Right ventricle myocardium superior (tissue), 1 donor: ENCODE measurements around the gene LRRC52. TPM values are rescaled to one million over a fixed set of nuclear protein-coding genes. Genes with fewer than 3 reads are reported as not detected.

ENCODE experiments used
- ATAC-seq: fragments of 200-7000 bp; cut with Tn5 transposase; one replicate; pipeline ENCODE4 v1.9.1; 2020; ENCODE audit warnings: mild to moderate bottlenecking; ENCODE audit not compliant: poor library complexity
- DNase-seq: peaks from one replicate; pipeline ENCODE4 v3.0.0-alpha.2; 2020
- intact Hi-C: fragments of 100-400 bp; cut with DNase I; formaldehyde crosslinking; loops from one replicate; pipeline ENCODE4 v1.11.2; 2022
- long read RNA-seq: library from polyadenylated mRNA; unstranded; transcript quantifications from one replicate; pipeline ENCODE4 v2.0.0, GENCODE V29; 2021
- total RNA-seq: library from RNA; stranded (reverse); fragmentation: NEBNext Ultra II Directional; extraction: Animal tissue kit (Norgen Biotek cat#: 25700); gene quantifications from one replicate; pipeline ENCODE4 v1.2.1, GENCODE V29; 2021
- donor health status: DM: no; HTN: yes; CAD: no; lungs with severe emphysema.

LRRC52 gene
- 0.38 TPM for total RNA-seq
- long read RNA-seq, partial matches to known transcripts, result 0 of 1 reads
- long read RNA-seq, other reads (novel, unspliced or antisense), result 1 of 1 reads

- intact Hi-C loops, result no loop called here
- ATAC-seq (peak; percentile 89), DNase-seq (peak; percentile 82)
Measured at GRCh38 chr1:165543532-165544438, at the start of gene LRRC52. LRRC52 (plus strand) TSS chr1:165544000; CDS start chr1:165544297, 297 bp downstream.

GRCh38 chr1:165494949-165495857 lies 48.6 kb upstream of the LRRC52 start:
- intact Hi-C loops, result no loop called here
- ATAC-seq (no peak), DNase-seq (no peak)

- no peak for DNase-seq
- ATAC-seq, result no peak
- intact Hi-C loops, result no loop called here
Measured at GRCh38 chr1:165495858-165496205, 48.0 kb upstream of the LRRC52 start.

- DNase-seq (no peak), ATAC-seq (peak; percentile 20)
- intact Hi-C loops, result no loop called here
Measured at GRCh38 chr1:165496501-165496900, 47.3 kb upstream of the LRRC52 start.

GRCh38 chr1:165497069-165498013 lies 46.5 kb upstream of the LRRC52 start:
- DNase-seq, result no peak
- intact Hi-C loops, result no loop called here
- no peak for ATAC-seq

GRCh38 chr1:165501330-165501969 lies 42.4 kb upstream of the LRRC52 start:
- intact Hi-C loops, result no loop called here
- DNase-seq (no peak), ATAC-seq (peak; percentile 62)

GRCh38 chr1:165501970-165502348 lies 41.8 kb upstream of the LRRC52 start:
- ATAC-seq (peak; percentile 53), DNase-seq (no peak)
- intact Hi-C loops, result no loop called here

- intact Hi-C loops, result no loop called here
- DNase-seq, result no peak
- no peak for ATAC-seq
Measured at GRCh38 chr1:165507570-165507969, 36.2 kb upstream of the LRRC52 start.

- intact Hi-C loops, result no loop called here
- DNase-seq (no peak), ATAC-seq (no peak)
Measured at GRCh38 chr1:165508291-165508690, 35.5 kb upstream of the LRRC52 start.

- intact Hi-C loops, result no loop called here
Measured at GRCh38 chr1:165512816-165513215, 31.0 kb upstream of the LRRC52 start.

GRCh38 chr1:165516469-165516868 lies 27.3 kb upstream of the LRRC52 start:
- DNase-seq (no peak), ATAC-seq (no peak)
- intact Hi-C loops, result no loop called here

More at GRCh38 chr1:165512816-165513215, 31.0 kb upstream of the LRRC52 start:
- ATAC-seq (no peak), DNase-seq (no peak)

GRCh38 chr1:165520646-165521045 lies 23.2 kb upstream of the LRRC52 start:
- ATAC-seq (no peak), DNase-seq (no peak)
- intact Hi-C loops, result no loop called here

- ATAC-seq, result no peak
- DNase-seq, result no peak
- intact Hi-C loops, result no loop called here
Measured at GRCh38 chr1:165524639-165525285, 19.0 kb upstream of the LRRC52 start.

- intact Hi-C loops, result no loop called here
- DNase-seq, result no peak
- ATAC-seq, result no peak
Measured at GRCh38 chr1:165525708-165526107, 18.1 kb upstream of the LRRC52 start.

GRCh38 chr1:165527251-165528007 lies 16.4 kb upstream of the LRRC52 start:
- DNase-seq, result no peak
- intact Hi-C loops, result no loop called here
- no peak for ATAC-seq

GRCh38 chr1:165531021-165531420 lies 12.8 kb upstream of the LRRC52 start:
- peak; percentile 92 for ATAC-seq
- intact Hi-C loops, result no loop called here

GRCh38 chr1:165532053-165532452 lies 11.7 kb upstream of the LRRC52 start:
- ATAC-seq, result no peak
- DNase-seq, result no peak
- intact Hi-C loops, result no loop called here

More at GRCh38 chr1:165531021-165531420, 12.8 kb upstream of the LRRC52 start:
- DNase-seq, result no peak
